ENCODE data around the gene ALAD. TPM values are rescaled to one million over a fixed set of nuclear protein-coding genes. Genes with fewer than 3 reads are reported as not detected.
"Not testable (repeated sequence)": the region's sequence is repeated elsewhere in the genome, so short reads cannot be mapped to it uniquely, and the experiment has no call there.

ALAD gene
- polyA plus RNA-seq, 2 donors = 38.4 TPM

GRCh38 chr9:113406353-113406752 lies 5.3 kb upstream of the ALAD start:
- H3K9me3 ChIP-seq (ENCODE audit: control insufficient read depth in 2 of 2, insufficient read depth in 1 of 2, low read depth in 1 of 2, low read length in 1 of 2); H3K4me1 ChIP-seq (ENCODE audit: control insufficient read depth in 2 of 2, insufficient read depth in 2 of 2, low read length in 1 of 2); H3K27me3 ChIP-seq (ENCODE audit: control insufficient read depth in 1 of 2, insufficient read depth in 2 of 2, low read length in 2 of 2); H3K4me3 ChIP-seq (ENCODE audit: low read depth in 1 of 2, low read length in 2 of 2); H3K27ac ChIP-seq (ENCODE audit: low read depth in 2 of 2, low read length in 1 of 2); H3K36me3 ChIP-seq (ENCODE audit: control insufficient read depth in 2 of 2, insufficient read depth in 2 of 2, low read length in 1 of 2): not testable (repeated sequence)
- WGBS, 2 donors = 85 to 88% methylated on average over 9 of the region's 9 CpGs

DNA sequence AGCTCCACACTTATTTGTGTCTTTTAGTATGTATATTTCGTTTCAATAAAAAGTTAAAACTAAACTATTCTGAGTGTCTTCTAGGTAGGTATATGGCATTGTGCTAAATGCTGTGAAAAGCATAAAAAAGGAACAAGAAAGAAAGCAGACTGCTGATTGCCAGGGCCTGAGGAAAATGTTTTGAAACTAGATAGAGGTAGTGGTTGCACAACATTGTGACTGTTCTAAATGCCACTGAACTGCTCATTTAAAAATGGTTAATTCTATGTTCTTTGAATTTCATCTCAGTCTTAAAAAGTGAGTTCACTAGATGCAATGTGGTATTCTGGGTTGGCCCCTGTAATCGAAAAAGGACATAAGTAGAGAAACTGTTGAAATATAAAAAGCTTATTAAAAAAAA lies 2.6 kb upstream of the ALAD start:
- peaks cover 4 to 6% of the 10 kb centered on the region in 2 donors for H3K36me3 ChIP-seq (ENCODE audit: control insufficient read depth in 2 of 2, insufficient read depth in 2 of 2, low read length in 1 of 2)
- WGBS, 2 donors = 78 to 83% methylated on average over 2 of the region's 2 CpGs
- H3K4me3 ChIP-seq (ENCODE audit: low read depth in 1 of 2, low read length in 2 of 2) = no peak overlapping the region
- H3K4me1 ChIP-seq (ENCODE audit: control insufficient read depth in 2 of 2, insufficient read depth in 2 of 2, low read length in 1 of 2) = peaks cover 5 to 6% of the 10 kb centered on the region in 2 donors
- no peaks in the 10 kb centered on the region for H3K27me3 ChIP-seq (ENCODE audit: control insufficient read depth in 1 of 2, insufficient read depth in 2 of 2, low read length in 2 of 2)
- no peaks in the 10 kb centered on the region for H3K9me3 ChIP-seq (ENCODE audit: control insufficient read depth in 2 of 2, insufficient read depth in 1 of 2, low read depth in 1 of 2, low read length in 1 of 2)
- no peak overlapping the region for H3K27ac ChIP-seq (ENCODE audit: low read depth in 2 of 2, low read length in 1 of 2)

GRCh38 chr9:113399646-113400200 lies 1.4 kb downstream of the ALAD start:
- H3K4me1 ChIP-seq (ENCODE audit: control insufficient read depth in 2 of 2, insufficient read depth in 2 of 2, low read length in 1 of 2) = peaks cover 7 to 8% of the 10 kb centered on the region in 2 donors
- peak overlapping the region in 1 of 2 donors; percentile 70 for H3K27ac ChIP-seq (ENCODE audit: low read depth in 2 of 2, low read length in 1 of 2)
- H3K4me3 ChIP-seq (ENCODE audit: low read depth in 1 of 2, low read length in 2 of 2) = peak overlapping the region in 1 of 2 donors; percentile 76
- WGBS, 2 donors = 56 to 66% methylated on average over 3 of the region's 3 CpGs
- peaks cover 3 to 4% of the 10 kb centered on the region in 2 donors for H3K36me3 ChIP-seq (ENCODE audit: control insufficient read depth in 2 of 2, insufficient read depth in 2 of 2, low read length in 1 of 2)
- no peaks in the 10 kb centered on the region for H3K27me3 ChIP-seq (ENCODE audit: control insufficient read depth in 1 of 2, insufficient read depth in 2 of 2, low read length in 2 of 2)
- H3K9me3 ChIP-seq (ENCODE audit: control insufficient read depth in 2 of 2, insufficient read depth in 1 of 2, low read depth in 1 of 2, low read length in 1 of 2) = no peaks in the 10 kb centered on the region

GRCh38 chr9:113398796-113399195 lies 2.3 kb downstream of the ALAD start:
- H3K36me3 ChIP-seq (ENCODE audit: control insufficient read depth in 2 of 2, insufficient read depth in 2 of 2, low read length in 1 of 2) = peaks cover 3 to 4% of the 10 kb centered on the region in 2 donors
- peaks cover 7 to 8% of the 10 kb centered on the region in 2 donors for H3K4me1 ChIP-seq (ENCODE audit: control insufficient read depth in 2 of 2, insufficient read depth in 2 of 2, low read length in 1 of 2)
- H3K4me3 ChIP-seq (ENCODE audit: low read depth in 1 of 2, low read length in 2 of 2) = no peak overlapping the region
- no peak overlapping the region for H3K27ac ChIP-seq (ENCODE audit: low read depth in 2 of 2, low read length in 1 of 2)
- no peaks in the 10 kb centered on the region for H3K27me3 ChIP-seq (ENCODE audit: control insufficient read depth in 1 of 2, insufficient read depth in 2 of 2, low read length in 2 of 2)
- no peaks in the 10 kb centered on the region for H3K9me3 ChIP-seq (ENCODE audit: control insufficient read depth in 2 of 2, insufficient read depth in 1 of 2, low read depth in 1 of 2, low read length in 1 of 2)
- 81 to 83% methylated on average over 5 of the region's 5 CpGs for WGBS, 2 donors

DNA sequence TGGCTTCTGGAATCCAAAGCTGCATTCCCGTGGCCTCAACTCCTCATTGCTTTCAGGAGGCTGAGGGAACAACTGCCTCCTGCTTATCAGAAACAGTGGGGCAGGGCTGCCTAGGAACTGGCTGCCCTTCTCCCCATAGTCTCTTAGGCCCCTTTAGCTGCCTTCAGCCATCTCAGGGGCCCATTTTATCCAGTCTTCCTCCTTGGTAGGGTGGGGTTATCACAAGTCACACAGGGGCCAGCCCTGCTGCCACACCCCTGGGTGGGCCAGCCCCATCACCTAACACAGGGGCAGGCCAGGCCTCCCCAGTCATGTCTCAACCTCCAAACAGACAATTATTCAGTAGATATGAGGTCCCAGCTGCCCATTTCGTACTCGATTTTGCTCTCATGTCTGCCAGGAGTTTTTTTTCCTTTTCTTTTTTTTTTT lies 3.9 kb downstream of the ALAD start:
- H3K27ac ChIP-seq (ENCODE audit: low read depth in 2 of 2, low read length in 1 of 2) = no peak overlapping the region
- WGBS, 2 donors = 59 to 74% methylated on average over 3 of the region's 3 CpGs
- H3K4me1 ChIP-seq (ENCODE audit: control insufficient read depth in 2 of 2, insufficient read depth in 2 of 2, low read length in 1 of 2) = peaks cover 7 to 8% of the 10 kb centered on the region in 2 donors

GRCh38 chr9:113395000-113395861 lies 5.9 kb downstream of the ALAD start:
- Histone ChIP-seq H3K27ac (ENCODE audit: low read depth in 2 of 2, low read length in 1 of 2) (no peak overlapping the region), H3K4me1 (ENCODE audit: control insufficient read depth in 2 of 2, insufficient read depth in 2 of 2, low read length in 1 of 2) (peaks cover 7 to 8% of the 10 kb centered on the region in 2 donors), H3K27me3 (ENCODE audit: control insufficient read depth in 1 of 2, insufficient read depth in 2 of 2, low read length in 2 of 2) (no peaks in the 10 kb centered on the region), H3K9me3 (ENCODE audit: control insufficient read depth in 2 of 2, insufficient read depth in 1 of 2, low read depth in 1 of 2, low read length in 1 of 2) (no peaks in the 10 kb centered on the region), H3K36me3 (ENCODE audit: control insufficient read depth in 2 of 2, insufficient read depth in 2 of 2, low read length in 1 of 2) (peaks cover 11 to 28% of the 10 kb centered on the region in 2 donors), H3K4me3 (ENCODE audit: low read depth in 1 of 2, low read length in 2 of 2) (no peak overlapping the region)
- 91 to 97% methylated on average over 9 of the region's 9 CpGs for WGBS, 2 donors

More for the DNA sequence above, 3.9 kb downstream of the ALAD start:
- no peak overlapping the region for H3K4me3 ChIP-seq (ENCODE audit: low read depth in 1 of 2, low read length in 2 of 2)
- H3K9me3 ChIP-seq (ENCODE audit: control insufficient read depth in 2 of 2, insufficient read depth in 1 of 2, low read depth in 1 of 2, low read length in 1 of 2) = no peaks in the 10 kb centered on the region
- H3K36me3 ChIP-seq (ENCODE audit: control insufficient read depth in 2 of 2, insufficient read depth in 2 of 2, low read length in 1 of 2) = peaks cover 4 to 9% of the 10 kb centered on the region in 2 donors
- no peaks in the 10 kb centered on the region for H3K27me3 ChIP-seq (ENCODE audit: control insufficient read depth in 1 of 2, insufficient read depth in 2 of 2, low read length in 2 of 2)

GRCh38 chr9:113393281-113393680 lies 7.8 kb downstream of the ALAD start:
- 91 to 95% methylated on average over 7 of the region's 7 CpGs for WGBS, 2 donors

GRCh38 chr9:113391917-113392316 lies 9.2 kb downstream of the ALAD start:
- no peak overlapping the region for H3K27ac ChIP-seq (ENCODE audit: low read depth in 2 of 2, low read length in 1 of 2)
- 95 to 98% methylated on average over 7 of the region's 7 CpGs for WGBS, 2 donors
- H3K36me3 ChIP-seq (ENCODE audit: control insufficient read depth in 2 of 2, insufficient read depth in 2 of 2, low read length in 1 of 2) = peaks cover 17 to 51% of the 10 kb centered on the region in 2 donors
- H3K4me1 ChIP-seq (ENCODE audit: control insufficient read depth in 2 of 2, insufficient read depth in 2 of 2, low read length in 1 of 2) = peaks cover 0 to 2% of the 10 kb centered on the region in 2 donors
- H3K4me3 ChIP-seq (ENCODE audit: low read depth in 1 of 2, low read length in 2 of 2) = no peak overlapping the region
- no peaks in the 10 kb centered on the region for H3K27me3 ChIP-seq (ENCODE audit: control insufficient read depth in 1 of 2, insufficient read depth in 2 of 2, low read length in 2 of 2)
- H3K9me3 ChIP-seq (ENCODE audit: control insufficient read depth in 2 of 2, insufficient read depth in 1 of 2, low read depth in 1 of 2, low read length in 1 of 2) = no peaks in the 10 kb centered on the region

More at GRCh38 chr9:113393281-113393680, 7.8 kb downstream of the ALAD start:
- H3K9me3 ChIP-seq (ENCODE audit: control insufficient read depth in 2 of 2, insufficient read depth in 1 of 2, low read depth in 1 of 2, low read length in 1 of 2) = no peaks in the 10 kb centered on the region
- H3K27ac ChIP-seq (ENCODE audit: low read depth in 2 of 2, low read length in 1 of 2) = no peak overlapping the region
- H3K27me3 ChIP-seq (ENCODE audit: control insufficient read depth in 1 of 2, insufficient read depth in 2 of 2, low read length in 2 of 2) = no peaks in the 10 kb centered on the region
- H3K36me3 ChIP-seq (ENCODE audit: control insufficient read depth in 2 of 2, insufficient read depth in 2 of 2, low read length in 1 of 2) = peaks cover 17 to 42% of the 10 kb centered on the region in 2 donors
- no peak overlapping the region for H3K4me3 ChIP-seq (ENCODE audit: low read depth in 1 of 2, low read length in 2 of 2)
- H3K4me1 ChIP-seq (ENCODE audit: control insufficient read depth in 2 of 2, insufficient read depth in 2 of 2, low read length in 1 of 2) = peaks cover 0 to 2% of the 10 kb centered on the region in 2 donors

DNA sequence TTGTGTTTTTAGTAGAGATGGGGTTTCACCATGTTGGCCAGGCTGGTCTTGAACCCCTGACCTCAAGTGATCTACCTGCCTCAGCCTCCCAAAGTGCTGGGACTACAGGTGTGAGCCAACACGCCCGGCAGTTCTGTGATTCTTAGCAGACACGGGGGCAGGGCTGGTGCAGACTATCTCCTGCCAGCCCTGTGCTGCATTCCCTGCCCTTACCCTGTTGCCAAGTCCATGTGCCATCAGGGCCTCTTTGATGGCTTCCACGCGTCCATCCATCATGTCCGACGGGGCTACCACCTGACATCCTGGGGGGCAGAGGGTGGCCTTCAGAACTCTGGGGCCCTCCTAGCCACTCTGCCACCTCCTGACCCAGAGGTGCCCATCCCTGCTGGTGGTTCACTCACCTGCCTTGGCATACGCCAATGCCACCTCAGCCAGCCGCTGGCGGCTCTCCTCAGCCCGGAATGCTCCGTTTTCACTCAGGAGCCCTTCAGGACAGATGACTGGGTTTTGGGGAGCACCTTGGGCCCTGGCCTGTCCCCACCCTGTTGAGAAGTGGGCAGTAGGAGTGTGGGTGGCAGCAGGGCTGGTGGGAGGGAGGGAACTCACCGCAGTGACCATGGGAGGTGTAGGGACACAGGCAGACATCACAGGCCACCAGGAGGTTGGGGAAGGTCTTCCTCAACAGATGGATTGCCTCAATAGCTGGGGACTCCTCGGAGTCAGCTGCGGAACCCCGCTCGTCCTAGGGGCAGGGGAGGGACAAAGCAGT lies 10.7 kb downstream of the ALAD start:
- Histone ChIP-seq H3K27ac (ENCODE audit: low read depth in 2 of 2, low read length in 1 of 2) (no peak overlapping the region), H3K27me3 (ENCODE audit: control insufficient read depth in 1 of 2, insufficient read depth in 2 of 2, low read length in 2 of 2) (no peaks in the 10 kb centered on the region), H3K4me1 (ENCODE audit: control insufficient read depth in 2 of 2, insufficient read depth in 2 of 2, low read length in 1 of 2) (no peaks in the 10 kb centered on the region), H3K36me3 (ENCODE audit: control insufficient read depth in 2 of 2, insufficient read depth in 2 of 2, low read length in 1 of 2) (peaks cover 17 to 52% of the 10 kb centered on the region in 2 donors), H3K4me3 (ENCODE audit: low read depth in 1 of 2, low read length in 2 of 2) (no peak overlapping the region), H3K9me3 (ENCODE audit: control insufficient read depth in 2 of 2, insufficient read depth in 1 of 2, low read depth in 1 of 2, low read length in 1 of 2) (no peaks in the 10 kb centered on the region)
- WGBS, 2 donors = 93 to 94% methylated on average over 17 of the region's 17 CpGs

Measured in esophagus (tissue), 2 donors.